Right forelimb (tissue), 1 donor: ENCODE measurements around the gene ERFL.

ENCODE experiments used
- DNase-seq: peaks from one replicate; pipeline ENCODE4 v3.0.0-alpha.2; 2018

Gene ERFL

DNA sequence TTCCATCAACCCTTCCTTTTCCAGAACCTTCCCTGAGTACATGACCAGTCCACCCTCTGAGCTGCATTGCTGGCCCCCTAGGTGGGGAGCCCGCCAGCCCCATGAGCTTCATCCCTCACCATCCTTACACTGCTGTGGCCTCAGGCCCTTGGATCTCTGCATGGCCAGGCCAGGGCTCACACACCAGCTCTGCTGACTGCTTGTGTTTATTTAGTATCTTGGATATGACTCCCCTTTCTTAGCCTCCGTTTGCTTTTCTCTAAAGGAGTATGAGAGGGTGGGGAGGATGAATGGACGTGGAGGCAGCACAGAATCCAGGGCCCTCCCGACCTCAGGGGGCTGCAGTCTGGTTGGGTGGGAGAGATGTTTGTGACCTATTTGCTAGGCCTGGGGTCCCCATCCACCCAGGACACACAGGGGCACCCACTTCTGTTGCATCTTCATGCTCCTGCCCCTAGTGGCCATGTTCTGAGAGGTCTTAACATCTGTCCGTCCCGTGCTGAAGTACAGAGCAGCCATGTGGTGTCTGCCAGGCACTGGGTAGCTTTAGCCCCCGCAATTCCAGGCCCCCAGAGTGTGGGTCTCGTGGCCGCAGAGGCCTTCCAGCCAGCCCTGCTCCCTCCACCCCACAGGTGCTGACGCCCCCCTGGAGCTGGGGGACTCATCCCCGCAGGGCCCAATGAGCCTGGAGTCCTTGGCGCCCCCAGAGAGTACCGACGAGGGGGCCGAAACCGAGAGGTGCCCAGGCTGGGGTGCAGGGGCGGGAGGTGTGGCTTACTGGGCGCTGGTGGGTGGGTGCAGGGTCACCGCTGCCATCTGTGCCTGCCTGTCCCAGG is 32.3 kb downstream of the ERFL start:
- no peak for DNase-seq

DNA sequence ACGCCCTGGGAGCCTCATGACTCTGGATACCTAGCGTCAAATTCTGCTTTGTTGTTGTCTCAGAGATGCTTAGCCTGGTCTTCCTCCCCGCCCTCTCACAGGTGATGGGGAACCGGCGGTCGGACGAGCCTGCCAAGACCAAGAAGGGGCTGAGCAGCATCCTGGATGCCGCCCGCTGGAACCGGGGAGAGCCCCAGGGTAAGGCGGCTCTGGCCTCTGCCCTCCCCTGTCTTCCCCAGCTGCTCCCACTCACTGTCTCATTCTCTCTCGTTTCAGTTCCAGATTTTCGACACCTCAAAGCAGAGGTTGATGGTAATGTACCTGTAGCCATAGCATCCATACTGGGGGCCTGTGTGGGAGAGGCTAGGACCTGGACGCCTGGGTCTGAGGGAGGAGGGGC is 33.9 kb downstream of the ERFL start:
- DNase-seq, result no peak

DNA sequence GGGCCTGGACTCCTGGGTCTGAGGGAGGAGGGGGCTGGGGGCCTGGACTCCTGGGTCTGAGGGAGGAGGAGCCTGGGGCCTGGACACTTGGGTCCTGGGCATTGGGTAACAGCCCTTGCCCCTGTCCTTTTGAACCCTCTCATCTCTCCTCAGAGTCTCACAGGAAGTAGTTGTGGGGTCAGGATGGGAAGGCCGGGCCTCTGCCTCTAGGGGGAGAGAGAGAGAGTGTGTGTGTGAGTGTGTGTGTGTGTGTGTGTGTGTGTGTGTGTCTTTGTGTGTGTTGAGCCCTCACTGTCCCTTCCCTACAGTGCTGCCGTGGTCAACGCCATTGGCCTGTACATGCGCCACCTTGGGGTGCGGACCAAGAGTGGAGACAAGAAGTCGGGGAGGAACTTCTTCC is 34.4 kb downstream of the ERFL start:
- DNase-seq, result no peak

DNA sequence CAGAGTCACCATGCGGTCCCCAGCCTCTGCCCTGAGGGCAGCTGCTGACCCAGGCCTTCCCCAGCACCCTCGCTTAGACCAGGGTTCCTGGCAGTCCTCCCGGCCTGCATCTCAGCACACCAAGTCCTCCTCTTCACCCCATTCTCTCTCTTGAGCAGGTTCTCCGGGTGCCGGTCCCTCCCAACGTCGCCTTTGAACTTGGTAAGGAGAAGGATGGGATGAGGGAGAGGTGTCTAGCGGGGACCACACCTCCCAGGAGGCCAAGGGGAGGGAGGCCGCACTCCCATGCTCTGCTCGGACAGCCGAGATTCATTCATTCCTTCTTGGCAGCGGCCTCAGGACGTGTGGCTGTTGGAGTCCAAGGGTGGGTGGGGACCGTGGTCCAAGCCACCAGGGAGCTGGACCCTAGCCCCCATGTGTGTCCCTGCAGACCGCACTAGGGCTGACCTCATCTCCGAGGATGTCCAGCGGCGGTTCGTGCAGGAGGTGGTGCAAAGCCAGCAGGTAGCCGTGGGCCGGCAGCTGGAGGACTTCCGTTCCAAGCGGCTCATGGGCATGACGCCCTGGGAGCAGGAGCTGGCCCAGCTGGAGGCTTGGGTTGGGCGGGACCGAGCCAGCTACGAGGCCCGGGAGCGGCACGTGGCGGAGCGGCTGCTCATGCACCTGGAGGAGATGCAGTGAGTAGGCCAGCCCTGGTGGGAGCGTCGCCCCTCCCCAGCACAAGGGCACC is 35.9 kb downstream of the ERFL start:
- no peak for DNase-seq

DNA sequence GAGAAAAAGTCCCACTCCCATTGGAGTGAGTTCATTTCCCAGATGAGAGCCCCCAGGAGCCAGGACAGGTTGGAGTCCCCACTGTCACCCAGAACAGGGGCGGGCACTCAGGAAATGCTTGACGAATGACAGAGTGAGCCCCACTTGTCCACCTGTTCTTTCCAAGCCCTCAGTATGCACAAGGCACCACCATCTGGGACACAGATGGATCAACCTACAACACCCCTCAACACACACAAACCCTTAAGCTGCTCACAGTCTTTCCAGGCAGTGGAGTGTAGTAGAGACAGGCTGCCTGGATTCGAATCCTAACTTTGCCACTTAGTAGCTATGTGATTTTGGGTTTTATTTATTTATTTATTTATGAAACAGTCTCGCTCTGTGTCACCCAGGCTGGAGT is 37.3 kb downstream of the ERFL start:
- no peak for DNase-seq

DNA sequence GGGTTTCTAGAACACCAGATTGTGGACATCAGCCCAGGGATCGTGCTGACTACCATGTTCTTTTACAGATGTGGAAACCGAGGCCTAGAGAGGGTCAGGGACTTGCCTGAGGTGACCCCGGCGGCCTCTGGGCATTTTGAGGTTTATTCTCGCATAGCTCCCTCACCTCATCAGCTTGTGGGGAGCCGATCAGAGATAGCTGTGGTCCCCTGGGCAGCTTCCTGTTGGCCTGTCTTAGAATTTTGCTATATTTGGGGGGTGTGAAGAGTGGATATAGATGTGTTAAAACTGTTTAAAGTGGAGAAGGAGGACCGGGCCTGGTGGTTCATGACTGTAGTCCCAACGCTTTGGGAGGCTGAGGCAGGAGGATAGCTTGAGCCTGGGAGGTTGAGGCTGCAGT is 38.4 kb downstream of the ERFL start:
- no peak for DNase-seq

DNA sequence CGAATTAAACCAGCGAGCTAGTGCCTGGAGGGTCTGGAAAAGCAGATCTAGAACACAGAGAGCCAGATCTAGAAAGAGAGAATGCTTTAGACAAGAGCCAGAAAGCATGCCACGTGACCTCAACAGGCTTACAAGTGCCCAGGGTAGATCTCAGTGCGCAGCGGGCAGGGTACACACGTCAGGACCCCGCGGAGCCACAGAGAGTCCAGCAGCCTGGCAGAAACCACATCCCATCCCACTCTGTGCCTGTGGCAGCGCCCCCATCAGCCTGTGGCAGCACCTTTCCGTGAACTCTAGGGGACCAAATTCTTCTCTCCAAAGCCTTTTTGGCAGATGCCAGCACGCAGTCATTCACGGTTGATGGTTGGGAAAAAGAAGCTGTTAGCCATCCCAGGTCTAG is 39.3 kb downstream of the ERFL start:
- no peak for DNase-seq

DNA sequence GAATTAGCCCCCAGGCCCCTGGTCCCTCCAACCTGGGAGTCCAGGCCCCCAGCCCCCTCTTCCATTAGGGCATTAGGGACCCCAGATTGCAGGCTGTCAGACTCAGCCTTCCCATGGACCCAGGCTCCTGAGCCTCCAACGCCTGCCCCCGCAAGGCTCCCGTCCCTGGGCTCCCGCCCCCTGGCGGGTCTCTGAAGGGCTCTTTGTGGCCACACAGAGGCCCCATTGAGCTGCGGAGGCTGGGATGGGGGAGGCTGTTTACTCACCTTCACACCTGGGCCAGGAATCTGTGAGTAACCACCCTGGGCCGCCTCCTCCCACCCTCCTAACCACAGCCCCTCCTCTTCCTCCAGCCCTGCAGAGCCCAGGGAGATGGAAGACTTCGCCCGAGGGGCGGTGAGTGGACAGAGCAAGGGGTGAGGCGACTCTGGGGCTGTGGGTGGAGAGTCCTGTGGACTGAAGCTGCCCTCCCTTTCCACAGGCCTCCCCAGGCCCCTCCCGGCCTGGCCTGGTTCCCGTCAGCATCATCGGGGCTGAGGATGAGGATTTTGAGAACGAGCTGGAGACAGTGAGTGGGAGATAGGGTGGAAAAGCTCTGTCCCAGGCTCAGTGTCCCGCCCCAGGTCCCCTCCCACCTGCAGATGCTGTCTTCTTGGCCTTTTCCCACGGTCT is 40.4 kb downstream of the ERFL start:
- peak; percentile 69 for DNase-seq

DNA sequence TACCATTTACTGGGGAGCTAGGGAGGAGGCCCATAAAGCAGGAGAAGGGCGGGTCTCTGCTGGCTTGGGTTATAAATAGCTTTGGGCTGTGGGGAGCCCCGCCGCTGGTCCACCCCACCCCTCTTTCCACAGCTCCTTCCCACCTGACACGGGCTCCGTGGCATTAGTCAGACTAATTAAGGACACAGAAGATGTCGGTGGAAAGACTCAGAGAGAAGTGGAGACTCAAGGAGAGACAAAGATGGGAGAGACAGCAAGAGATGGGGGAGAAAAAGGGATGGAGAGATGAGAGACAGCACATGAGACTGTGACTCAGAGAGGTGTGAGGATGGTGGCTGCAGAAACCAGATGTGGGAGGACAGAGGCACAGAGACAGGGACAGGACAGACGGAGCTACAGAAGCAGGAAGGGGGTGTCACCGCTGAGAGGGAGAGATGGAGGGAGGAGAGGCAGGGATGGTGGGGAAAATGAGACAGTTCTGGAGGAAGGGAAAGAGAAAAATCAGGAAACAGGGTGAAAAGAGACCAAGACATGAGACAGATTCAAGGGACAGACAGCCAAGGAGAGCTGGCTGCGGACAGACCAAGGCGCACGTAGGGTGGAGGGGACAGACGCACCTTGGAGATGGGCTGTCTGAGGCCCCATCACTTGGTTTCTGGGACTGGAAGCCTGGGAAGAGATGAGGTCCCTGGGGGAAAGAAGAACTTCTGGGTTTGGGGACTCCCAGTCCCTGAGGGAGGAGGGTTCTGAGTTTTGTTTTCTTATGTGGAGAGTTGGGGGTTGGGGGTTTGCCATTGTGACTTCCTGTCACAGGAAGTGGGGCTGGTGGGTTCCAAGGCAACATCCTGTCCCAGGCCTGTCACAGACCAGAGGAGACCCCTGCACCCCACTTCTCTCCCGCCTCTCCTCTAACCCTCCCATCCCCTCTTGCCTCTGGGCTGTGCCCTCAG is 41.2 kb downstream of the ERFL start:
- no peak for DNase-seq

DNA sequence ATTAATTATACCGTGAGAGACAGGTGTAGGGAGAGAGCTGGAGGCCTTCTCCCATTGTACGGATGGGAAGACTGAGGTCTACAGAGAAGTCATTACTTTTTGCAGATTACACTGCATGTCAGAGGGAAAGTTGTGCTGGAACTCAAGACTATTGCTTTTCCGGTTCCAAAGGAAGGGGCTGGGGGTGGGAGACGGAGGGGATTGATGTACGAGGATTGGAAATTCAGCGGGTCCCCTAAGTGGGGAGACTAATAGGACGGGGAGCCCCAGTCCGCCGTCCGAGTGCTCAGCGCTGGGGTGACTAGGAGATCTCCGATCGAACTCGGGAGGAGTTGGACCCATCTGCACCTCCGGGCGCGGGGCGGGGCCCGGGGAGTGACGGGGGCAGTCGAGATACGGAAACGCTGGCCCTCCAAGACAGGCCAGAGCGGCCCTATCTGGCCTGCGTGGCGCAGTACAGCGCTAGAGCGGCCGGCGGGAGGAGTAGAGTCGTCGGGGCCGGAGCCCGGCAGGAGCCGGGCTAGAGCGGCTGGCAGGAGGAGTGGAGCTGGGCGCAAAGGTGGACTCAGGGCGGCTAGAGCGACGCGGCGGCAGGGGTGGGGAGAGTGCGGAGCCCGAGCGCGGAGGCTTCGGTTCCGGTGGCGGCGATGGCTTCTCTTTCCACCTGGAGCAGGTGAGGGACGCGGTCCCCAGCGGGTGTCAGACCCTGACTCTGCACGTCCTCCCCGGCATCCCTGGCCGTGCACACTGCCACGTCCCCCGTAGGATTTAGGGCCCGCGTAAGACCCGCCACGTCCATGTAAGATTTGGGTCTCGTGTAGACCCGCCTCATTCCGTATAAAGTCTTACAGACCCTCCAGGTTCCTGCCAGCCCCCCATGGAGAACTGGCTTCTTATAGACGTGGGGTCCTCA is 44.2 kb downstream of the ERFL start:
- peak; percentile 93 for DNase-seq

DNA sequence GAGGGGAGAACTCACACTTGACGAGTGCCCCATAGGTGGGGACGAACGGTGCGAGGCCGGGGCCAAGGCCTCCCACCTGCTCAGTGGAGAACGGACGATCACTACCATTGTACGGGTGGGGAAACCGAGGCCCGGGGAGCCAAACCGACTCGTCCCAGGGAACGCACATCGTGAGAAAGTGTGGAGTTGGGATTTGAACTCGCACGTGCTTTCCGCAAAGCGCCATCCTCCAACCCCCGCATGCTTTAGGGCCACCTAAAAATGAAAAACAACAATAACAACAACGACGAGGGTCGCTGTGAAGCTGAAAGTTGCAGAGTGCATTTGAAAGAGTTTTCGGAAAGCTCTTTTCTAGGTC is 44.8 kb downstream of the ERFL start:
- DNase-seq, result no peak

DNA sequence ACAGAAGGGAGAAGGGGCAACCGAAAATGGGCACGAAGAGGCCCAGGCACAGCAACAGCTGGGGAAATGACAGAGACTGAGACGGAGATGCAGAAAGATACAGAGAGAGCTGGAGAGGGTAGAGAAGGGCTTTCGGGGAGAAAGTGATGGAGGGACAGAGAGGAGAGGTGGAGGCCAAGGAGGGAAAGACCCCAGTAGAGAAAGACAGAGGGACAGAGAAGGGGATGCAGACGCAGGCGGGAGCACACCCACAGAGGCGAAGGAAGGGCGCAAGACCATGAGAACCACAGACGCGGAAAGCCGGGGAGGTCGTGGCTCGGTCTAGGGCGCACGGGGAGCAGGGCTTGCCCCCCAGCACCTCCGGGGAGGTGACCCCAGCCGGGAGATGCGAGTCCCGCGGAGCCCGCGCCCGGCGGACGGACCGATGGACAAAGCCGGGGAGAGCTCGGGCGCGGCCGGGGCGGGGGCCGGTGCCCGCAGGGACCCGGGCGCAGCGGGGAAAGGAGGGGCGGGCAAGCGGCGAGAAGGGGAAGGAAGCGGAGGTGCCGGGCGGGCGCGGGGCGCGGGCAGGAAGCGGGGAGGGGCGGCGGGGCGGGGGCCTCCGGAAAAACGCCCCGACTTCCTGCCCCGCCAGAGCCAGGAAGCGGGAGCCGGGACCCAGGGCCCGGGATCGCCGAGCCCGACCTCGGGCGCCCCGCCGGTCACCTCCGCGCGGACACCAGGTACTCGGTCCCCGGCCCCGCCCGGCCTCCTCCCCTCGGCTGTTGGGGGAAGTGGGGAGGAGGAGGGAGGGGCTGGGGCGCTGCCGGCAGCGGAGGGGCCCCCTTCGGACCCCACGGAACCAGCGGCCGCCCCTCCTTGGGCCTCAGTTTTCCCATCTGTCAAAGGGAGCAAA is 45.4 kb downstream of the ERFL start, which contains the start of gene ARHGEF1:
Gene ARHGEF1 (plus strand): TSS at position 617 of the 895 bp plus-strand sequence. CDS start 4,899 bp downstream, outside the sequence.
- DNase-seq, result peak; percentile 68

DNA sequence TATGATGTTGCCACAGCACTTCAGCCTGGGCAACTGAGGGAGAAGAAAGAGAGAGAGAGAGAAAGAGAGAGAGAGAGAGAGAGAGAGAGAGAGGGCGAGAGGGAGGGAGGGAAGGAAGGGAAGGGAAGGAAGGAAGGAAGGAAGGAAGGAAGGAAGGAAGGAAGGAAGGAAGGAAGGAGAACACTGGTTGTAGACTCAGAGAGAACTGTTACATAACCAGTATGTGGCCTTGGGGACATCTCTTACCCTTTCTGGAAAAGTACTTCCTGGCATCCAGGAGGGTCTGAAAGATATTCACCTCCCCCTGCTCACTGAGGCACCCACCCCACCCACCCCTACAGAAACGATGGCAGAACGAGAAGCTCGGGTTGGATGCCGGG is 47.9 kb downstream of the ERFL start:
- DNase-seq, result no peak

DNA sequence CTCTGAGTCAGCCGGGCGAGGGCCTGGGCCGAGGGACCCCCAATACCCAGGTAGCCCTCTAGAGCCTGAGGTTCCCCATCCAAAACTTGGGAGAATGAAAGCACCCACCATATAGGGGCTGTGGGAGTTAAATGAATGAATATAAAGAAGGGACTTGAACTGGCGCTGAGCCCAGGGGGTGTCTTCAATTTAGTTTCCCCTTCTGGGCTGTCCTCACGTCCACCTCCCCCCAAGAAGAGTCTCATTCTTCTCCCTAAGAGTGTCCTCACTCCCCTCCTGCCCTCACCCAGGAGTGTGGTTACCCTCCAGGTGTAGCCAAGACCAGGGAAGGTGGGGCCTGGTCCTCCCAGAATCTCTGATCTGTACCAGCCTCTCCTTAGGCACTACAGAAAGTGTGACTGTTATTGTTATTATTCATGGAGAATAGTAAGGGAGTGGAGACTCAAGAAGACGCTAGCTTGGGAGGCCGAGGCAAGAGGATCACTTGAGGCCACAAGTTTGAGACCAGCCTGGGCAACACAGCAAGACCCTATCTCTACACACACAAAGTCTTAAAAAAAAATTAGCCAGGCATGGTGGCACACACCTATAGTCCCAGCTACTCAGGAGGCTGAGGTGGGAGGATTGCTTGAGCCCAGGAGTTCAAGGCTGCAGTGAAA is 48.5 kb downstream of the ERFL start:
- no peak for DNase-seq

DNA sequence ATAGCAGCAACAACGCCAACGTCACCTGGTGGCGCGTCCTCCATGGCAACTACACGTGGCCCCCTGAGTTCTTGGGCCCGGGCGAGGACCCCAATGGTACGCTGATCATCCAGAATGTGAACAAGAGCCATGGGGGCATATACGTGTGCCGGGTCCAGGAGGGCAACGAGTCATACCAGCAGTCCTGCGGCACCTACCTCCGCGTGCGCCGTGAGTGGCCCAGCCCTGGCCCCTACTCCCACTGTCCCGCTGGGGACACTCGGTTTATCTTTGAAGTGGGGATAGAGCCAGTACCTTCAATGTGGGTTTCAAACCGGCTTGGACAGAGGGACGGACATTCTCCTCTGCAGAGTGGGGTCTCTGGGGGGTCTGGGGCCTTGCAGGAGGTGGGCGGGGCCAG is 49.2 kb downstream of the ERFL start:
- DNase-seq, result no peak

DNA sequence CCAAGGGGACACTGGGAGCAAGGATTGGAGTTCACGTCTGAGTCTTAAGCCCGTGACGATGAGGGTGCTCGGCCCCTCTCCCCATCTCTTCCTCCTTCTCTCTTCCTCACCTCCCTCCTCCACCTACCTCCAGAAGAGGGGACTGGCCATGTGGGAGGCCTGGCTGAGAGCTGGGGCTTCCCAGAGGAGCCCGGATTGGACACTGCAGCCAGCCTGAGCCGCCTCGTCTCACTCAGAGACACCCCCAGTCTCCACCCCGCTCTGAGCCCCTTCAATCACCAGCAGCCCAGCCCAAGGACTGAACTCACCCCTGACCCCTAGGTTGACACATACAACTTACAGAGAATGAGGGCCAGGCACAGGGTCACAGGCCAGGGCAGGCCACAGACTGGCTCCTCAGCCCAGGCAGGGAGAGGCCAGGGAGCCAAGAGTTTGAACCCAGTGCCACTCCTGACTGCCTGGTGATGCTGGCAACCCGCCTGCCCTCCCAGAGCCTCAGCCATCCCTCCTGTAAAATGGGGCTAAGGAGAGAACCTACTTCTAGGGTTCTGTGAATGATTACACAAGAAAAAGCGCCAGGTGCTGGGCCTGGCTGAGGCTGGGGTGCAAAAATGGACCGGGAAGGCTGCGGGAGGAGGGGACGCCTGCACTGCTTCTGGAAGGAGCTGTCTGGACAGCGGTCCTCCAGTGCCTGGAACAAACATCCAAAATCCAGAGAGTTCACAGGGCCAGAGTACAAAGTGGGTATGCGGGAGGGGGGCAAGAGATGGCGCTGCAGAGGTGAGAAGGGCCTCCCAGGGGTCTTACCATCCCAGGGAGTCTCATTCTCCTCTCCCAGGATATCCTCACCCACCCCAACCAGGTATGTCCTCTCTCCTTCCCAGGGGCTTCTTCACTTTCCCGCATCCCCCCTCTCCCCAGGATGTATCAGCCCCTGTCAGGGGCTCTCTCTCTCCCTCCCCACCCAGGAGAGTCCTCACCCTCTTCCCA is 50.0 kb downstream of the ERFL start:
- no peak for DNase-seq

DNA sequence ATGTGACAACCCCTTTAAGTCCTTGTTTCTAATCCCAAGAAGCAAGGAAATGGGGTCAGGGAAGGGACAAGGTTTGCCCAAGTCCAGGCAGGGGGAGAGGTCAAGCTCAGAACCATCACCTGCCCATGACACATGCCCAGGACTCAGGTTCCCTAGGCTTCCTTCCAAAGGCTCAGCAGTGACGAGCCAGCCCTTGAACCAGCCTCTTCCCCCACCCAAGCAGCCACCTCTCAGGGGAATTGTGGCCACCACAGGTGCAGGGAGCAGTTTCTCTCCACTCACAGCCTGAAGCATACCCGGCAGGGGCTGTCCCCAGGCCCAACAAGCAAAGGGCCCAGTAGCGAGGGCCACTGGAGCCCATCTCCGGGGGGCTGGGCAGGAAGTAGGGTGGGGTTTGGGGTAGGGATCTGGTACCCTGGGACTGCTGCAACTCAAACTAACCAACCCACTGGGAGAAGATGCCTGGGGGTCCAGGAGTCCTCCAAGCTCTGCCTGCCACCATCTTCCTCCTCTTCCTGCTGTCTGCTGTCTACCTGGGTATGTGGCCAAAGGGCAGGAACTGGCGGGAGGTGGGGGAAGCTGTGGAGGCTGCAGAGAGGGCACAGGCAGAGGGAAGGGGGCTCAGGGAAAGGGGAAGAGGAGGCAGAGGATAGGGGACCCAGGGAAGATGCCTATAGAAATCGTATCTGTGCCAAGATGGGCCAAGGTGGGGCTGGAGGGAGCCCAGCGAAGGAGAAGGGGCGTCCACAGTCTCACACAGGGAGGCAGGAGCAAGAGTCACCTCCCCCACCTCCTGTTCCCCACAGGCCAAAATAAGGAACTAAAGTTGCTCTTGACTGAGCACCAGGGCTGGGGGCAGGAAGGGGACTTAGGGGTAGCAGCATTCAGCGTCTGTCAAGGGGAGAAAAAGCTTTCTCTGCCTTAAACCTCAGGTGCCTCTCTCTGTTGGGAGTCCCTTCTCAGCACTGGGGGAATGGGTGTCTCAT is 51.1 kb downstream of the ERFL start, which contains the start of gene CD79A:
Gene CD79A (plus strand): TSS at position 433 of the 986 bp plus-strand sequence. CDS start 26 bp downstream, at position 459.
- no peak for DNase-seq
